HFF-Myc (cell line): Measurements from ENCODE around the gene PRKCE.

Experiments
- DNase-seq: peaks from one replicate; pipeline ENCODE4 v3.0.0-alpha.2; 2011; ENCODE audit warnings: low read depth; ENCODE audit errors: extremely low read depth
- H3K4me3 ChIP-seq: replicated peaks from 2 replicates; pipeline ENCODE4 v1.5.1; 2011; ENCODE audit warnings: low read depth, mild to moderate bottlenecking, control low read depth, low read length
- CTCF ChIP-seq: IDR thresholded peaks from 2 replicates; pipeline ENCODE4 v1.5.1; 2012; ENCODE audit warnings: mild to moderate bottlenecking, low read depth, low read length, control low read depth; ENCODE audit errors: missing control alignments

Gene PRKCE

GRCh38 chr2:45716915-45717314 is 65.4 kb downstream of the PRKCE start:
- DNase-seq, result no peak
- H3K4me3 ChIP-seq, result no peak overlapping the region
- TF ChIP-seq CTCF, result no peak

- TF ChIP-seq CTCF, result no peak
- no peak overlapping the region for H3K4me3 ChIP-seq
- DNase-seq, result no peak
These were observed 68.7 kb downstream of the PRKCE start for GRCh38 chr2:45720210-45720609.

- H3K4me3 ChIP-seq, result no peak overlapping the region
- no peak for DNase-seq
- TF ChIP-seq CTCF, result no peak
These were observed 69.7 kb downstream of the PRKCE start for GRCh38 chr2:45721150-45721549.

- no peak overlapping the region for H3K4me3 ChIP-seq
- no peak for TF ChIP-seq CTCF
These were observed 71.0 kb downstream of the PRKCE start for GRCh38 chr2:45722477-45722876.

GRCh38 chr2:45723857-45724256 is 72.4 kb downstream of the PRKCE start:
- no peak overlapping the region for H3K4me3 ChIP-seq
- no peak for DNase-seq
- TF ChIP-seq CTCF, result no peak

More at GRCh38 chr2:45722477-45722876, 71.0 kb downstream of the PRKCE start:
- DNase-seq, result no peak

- no peak for DNase-seq
- no peak for TF ChIP-seq CTCF
- H3K4me3 ChIP-seq, result no peak overlapping the region
These were observed 72.9 kb downstream of the PRKCE start for GRCh38 chr2:45724335-45724734.

- no peak for TF ChIP-seq CTCF
- no peak overlapping the region for H3K4me3 ChIP-seq
- no peak for DNase-seq
These were observed 74.3 kb downstream of the PRKCE start for GRCh38 chr2:45725731-45726130.
